Measurements from ENCODE around the gene ADIPOR2.

Gene ADIPOR2

DNA sequence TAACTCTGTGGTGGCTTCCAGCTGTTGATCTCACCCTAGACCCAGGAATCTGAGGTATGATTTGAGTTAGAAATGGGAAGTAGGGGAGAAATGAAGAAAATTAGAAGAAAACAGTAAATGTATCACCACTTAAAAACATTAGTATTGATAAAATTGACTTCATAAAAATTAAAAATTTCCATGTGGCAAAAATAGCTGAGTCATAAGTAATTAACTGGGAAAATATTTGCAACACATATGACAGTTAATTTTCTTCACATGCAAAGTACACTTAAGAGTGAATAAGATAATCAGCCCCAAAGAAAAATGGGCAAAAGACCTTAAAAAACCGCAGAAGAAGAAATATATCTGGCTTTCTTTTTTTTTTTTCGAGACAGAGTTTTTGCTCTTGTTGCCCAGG is 25.5 kb upstream of the ADIPOR2 start:
- TF ChIP-seq, protein P1, sequence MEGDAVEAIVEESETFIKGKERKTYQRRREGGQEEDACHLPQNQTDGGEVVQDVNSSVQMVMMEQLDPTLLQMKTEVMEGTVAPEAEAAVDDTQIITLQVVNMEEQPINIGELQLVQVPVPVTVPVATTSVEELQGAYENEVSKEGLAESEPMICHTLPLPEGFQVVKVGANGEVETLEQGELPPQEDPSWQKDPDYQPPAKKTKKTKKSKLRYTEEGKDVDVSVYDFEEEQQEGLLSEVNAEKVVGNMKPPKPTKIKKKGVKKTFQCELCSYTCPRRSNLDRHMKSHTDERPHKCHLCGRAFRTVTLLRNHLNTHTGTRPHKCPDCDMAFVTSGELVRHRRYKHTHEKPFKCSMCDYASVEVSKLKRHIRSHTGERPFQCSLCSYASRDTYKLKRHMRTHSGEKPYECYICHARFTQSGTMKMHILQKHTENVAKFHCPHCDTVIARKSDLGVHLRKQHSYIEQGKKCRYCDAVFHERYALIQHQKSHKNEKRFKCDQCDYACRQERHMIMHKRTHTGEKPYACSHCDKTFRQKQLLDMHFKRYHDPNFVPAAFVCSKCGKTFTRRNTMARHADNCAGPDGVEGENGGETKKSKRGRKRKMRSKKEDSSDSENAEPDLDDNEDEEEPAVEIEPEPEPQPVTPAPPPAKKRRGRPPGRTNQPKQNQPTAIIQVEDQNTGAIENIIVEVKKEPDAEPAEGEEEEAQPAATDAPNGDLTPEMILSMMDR (IDR thresholded peaks at IDR 0.05; ENCODE audit: borderline replicate concordance, insufficient read depth, low read depth, low read length), result no peak
- no peak overlapping the region for H3K4me3 ChIP-seq (ENCODE audit: low read depth, low read length)

DNA sequence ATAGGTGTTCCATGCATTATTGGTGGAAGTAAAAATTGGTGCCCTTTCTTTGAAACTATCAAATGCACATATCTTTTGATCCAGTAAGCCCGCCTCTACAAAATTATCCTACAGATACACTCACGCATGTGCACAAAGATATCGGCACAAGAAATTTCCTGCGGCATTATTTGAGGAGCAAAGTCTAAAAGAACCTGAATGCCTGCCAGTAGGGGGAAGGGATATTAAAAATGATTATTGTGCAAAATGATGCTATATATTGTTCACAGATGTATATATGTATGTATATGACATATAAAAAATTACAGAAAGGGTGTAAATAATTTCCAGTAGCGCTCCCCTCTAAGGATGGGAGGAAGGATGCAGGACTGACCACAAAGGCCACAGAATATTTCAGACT is 24.7 kb upstream of the ADIPOR2 start:
- no peak overlapping the region for H3K4me3 ChIP-seq (ENCODE audit: low read depth, low read length)
- TF ChIP-seq, protein P1 (IDR thresholded peaks at IDR 0.05; ENCODE audit: borderline replicate concordance, insufficient read depth, low read depth, low read length), result no peak

DNA sequence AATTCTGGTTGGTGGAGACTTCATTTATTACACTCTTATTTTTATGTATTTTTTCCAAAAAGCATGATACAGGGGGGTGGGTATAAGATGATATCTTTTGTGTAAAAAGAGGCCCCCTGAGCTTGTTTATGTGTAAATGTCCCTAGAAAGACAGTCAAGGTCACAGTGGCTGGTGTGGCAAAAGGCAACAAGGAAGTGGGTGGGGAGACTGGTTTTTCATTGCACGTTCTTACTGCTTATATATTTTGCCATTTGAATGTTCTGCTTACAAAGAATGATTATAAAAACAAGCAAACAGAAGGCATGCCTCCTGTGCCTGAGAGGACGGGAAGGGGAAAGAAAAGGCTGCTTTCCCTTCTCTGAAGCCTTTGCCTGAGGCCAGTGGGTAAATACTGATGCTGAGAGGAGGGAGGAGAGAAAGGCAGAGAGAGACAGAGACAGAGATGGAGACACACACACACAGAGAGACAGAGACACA is 24.1 kb upstream of the ADIPOR2 start:
- no peak overlapping the region for H3K4me3 ChIP-seq (ENCODE audit: low read depth, low read length)
- TF ChIP-seq, protein P1 (IDR thresholded peaks at IDR 0.05; ENCODE audit: borderline replicate concordance, insufficient read depth, low read depth, low read length), result no peak

DNA sequence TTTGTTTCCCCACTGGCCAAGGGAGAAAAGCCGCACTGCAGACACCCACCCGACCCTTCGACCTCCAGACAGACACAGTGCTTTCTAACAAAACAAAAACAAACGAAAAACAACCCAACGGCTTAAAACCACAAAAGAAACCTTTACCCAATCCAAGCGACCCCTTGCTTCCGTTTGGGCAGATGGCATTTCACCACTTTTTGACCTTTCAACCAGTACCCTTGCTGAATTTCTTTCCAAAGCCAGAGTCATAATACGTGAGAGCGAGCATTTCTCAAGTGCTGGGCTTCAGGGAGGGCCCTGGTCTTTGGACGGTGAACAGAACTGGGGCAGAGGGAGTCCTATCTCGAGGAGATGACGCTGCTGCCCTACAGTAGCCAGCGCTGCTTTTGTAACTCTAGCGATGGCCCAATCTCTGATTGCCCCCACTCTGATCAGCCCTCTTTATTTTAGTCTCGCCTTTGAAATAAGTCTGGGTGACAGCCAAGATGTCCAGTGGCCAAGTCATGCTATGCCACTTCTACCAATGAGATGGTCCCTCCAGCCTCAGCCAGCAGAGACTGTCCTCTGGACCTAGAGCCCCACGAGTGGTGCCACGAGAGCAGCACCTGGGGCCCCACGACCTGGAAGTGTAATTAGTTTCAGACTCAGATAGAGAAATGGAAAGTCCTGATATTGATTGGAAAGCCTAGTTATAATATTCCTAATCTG is 21.9 kb upstream of the ADIPOR2 start:
- no peak overlapping the region for H3K4me3 ChIP-seq (ENCODE audit: low read depth, low read length)
- TF ChIP-seq, protein P1 (IDR thresholded peaks at IDR 0.05; ENCODE audit: borderline replicate concordance, insufficient read depth, low read depth, low read length), result no peak

DNA sequence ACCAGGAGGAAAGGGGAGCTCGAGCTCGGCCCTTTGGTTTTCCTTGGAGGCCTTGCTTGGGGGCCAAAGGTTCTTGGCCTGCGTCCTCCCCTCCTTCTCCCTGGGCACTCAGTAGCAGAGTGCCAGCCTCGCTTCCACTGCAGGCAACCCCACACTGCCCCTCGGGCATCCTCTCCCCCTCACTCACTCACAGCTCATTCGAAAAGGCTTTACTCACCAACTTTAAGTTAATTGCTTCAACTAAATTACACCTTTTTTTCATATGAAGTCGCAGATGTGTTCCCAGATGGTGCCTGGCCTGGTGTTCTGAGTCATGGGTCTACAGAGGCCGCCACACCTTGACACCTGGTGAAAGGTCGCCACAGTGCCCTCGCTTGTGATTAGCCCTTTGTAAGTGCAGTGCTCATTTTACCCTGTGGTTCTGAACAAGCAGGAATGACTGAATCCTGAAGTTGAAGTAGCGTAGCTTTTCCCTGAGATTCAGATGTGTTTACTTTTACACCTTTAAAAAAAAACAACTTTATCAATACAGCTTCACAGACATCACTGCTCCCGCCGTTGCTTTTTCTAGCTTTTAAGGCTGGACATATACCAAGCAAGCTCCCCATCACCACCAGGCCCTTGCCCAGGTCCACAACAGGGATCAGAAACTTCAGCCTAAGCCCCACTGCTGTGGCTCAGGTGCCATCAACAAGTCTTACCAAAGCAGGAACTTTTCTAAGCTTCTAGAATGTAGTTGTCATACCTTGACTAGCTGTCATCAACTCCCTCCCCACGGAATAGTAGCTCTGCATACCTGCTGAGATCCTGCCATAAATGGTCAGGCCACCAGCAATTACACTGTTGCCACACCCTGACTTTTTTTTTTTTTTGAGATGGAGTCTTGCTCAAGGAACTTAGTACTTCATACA is 20.3 kb upstream of the ADIPOR2 start:
- no peak overlapping the region for H3K4me3 ChIP-seq (ENCODE audit: low read depth, low read length)
- TF ChIP-seq, protein P1 (IDR thresholded peaks at IDR 0.05; ENCODE audit: borderline replicate concordance, insufficient read depth, low read depth, low read length), result no peak

DNA sequence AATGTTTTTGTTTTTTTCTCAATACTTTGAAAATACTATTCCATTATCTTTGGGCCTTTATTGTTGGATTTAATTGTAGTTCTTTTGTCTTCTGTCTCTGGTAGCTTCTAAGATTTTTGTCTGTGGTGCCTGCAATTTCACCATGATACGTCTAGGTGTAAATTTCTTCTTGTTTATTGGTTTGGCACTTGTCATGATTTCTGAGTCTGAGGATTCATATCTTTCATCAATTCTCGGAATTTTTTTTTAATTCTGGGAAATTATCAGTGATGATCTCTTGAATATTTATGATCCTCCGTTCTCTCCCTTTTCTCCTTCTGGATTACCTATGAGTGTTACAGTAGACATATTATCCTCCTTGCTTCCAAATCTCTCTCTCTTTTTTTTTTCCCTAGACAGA is 14.8 kb upstream of the ADIPOR2 start:
- TF ChIP-seq, protein P1 (IDR thresholded peaks at IDR 0.05; ENCODE audit: borderline replicate concordance, insufficient read depth, low read depth, low read length), result no peak
- no peak overlapping the region for H3K4me3 ChIP-seq (ENCODE audit: low read depth, low read length)
